Thyroid gland (tissue), 4 donors: ENCODE data around the gene PAXX. TPM values are rescaled to one million over a fixed set of nuclear protein-coding genes. Genes with fewer than 3 reads are reported as not detected.

Experiments used
- DNase-seq, 2 donors: peaks; one replicate each; pipeline ENCODE4 v3.0.0-alpha.2; 2019
- H3K27ac ChIP-seq, 3 donors: fragments of 200-600 bp; sonication (generic); 1 replicate in 2 of 3; 2 replicates in 1 of 3; pipeline ENCODE4 v1.5.1; 2016 to 2019; ENCODE audit warnings: mild to moderate bottlenecking in 1 of 3, moderate library complexity in 1 of 3
- H3K27me3 ChIP-seq: fragments of 200-600 bp; sonication (generic); one replicate; pipeline ENCODE4 v1.5.1; 2019
- H3K36me3 ChIP-seq, 2 donors: fragments of 200-600 bp; sonication (generic); one replicate each; pipeline ENCODE4 v1.5.1; 2016 to 2019
- H3K4me1 ChIP-seq, 2 donors: fragments of 200-600 bp; sonication (generic); one replicate each; pipeline ENCODE4 v1.5.1; 2017 to 2019
- H3K4me3 ChIP-seq, 3 donors: fragments of 200-600 bp; sonication (generic); replicated peaks in 1 of 3; 1 replicate in 2 of 3; 2 replicates in 1 of 3; pipeline ENCODE4 v1.5.1; 2016; ENCODE audit warnings: mild to moderate bottlenecking in 1 of 3
- H3K9me3 ChIP-seq: fragments of 200-600 bp; sonication (generic); one replicate; pipeline ENCODE4 v1.5.1; 2017
- POLR2A ChIP-seq, 2 donors: fragments of 450-650 bp; IDR thresholded peaks; one replicate each; pipeline ENCODE4 v1.6.1; 2017; ENCODE audit warnings: antibody characterized with exemption in 2 of 2, mild to moderate bottlenecking in 2 of 2, moderate library complexity in 1 of 2
- WGBS, 2 donors: methylation state at CpG; one replicate each; pipeline ENCODE4 v1.1.5; 2017; 5-methylcytosine and 5-hydroxymethylcytosine counted together
- intact Hi-C: fragments of 100-400 bp; cut with DNase I; formaldehyde crosslinking; loops from one replicate; pipeline ENCODE4 v1.15.1; 2023
- total RNA-seq, 4 donors: library from RNA; depleted of rRNA; stranded (reverse); fragments of >200 nt; gene quantifications; one replicate each; pipeline ENCODE4 v1.2.3, GENCODE V29; 2016
- TF ChIP-seq, protein P1 (sequence below), 6 experiments: fragments of 200-600 bp in 3 of 6; fragments of 450-650 bp in 3 of 6; sonication (generic) in 3 of 6; IDR thresholded peaks; one replicate each; pipeline ENCODE4 v1.5.1; 2016 to 2019; ENCODE audit warnings: antibody characterized with exemption in 6 of 6, mild to moderate bottlenecking in 2 of 6, inconsistent platforms in 1 of 6, moderate library complexity in 1 of 6

PAXX gene
- total RNA-seq, 4 donors from 2014 or later, result 29.8 to 109 (median 50.7) TPM

DNA sequence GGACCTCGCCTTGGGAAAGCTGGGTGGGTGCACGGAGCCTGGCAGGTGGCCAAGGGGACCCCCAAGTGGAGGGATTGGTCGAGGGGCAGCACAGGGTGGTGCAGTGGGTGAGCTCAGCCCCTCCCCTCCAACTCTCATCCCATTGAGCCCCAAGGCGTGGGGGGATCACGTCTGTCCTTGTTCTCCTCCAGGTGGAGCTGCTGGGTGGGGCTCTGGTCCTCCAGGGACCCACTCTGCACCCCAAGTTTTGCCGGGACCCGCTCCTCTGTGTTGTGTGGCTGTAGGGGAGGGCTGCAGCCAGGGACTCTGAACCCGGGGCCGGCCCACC lies 43.2 kb downstream of the PAXX start:
- Histone ChIP-seq H3K4me1 (peaks cover 10 to 20% of the 10 kb centered on the region in 2 donors), H3K27ac (peak overlapping the region in 1 of 3 donors; percentile 24), H3K36me3 (peaks cover 0 to 8% of the 10 kb centered on the region in 2 donors), H3K4me3 (no peak overlapping the region), H3K9me3 (no peaks in the 10 kb centered on the region), H3K27me3 (no peaks in the 10 kb centered on the region)
- DNase-seq, result no peak
- WGBS, 2 donors, result no CpG with 5 or more reads among the region's 9 CpGs
- no peak for TF ChIP-seq POLR2A (IDR thresholded peaks at IDR 0.05)
- TF ChIP-seq, protein P1, sequence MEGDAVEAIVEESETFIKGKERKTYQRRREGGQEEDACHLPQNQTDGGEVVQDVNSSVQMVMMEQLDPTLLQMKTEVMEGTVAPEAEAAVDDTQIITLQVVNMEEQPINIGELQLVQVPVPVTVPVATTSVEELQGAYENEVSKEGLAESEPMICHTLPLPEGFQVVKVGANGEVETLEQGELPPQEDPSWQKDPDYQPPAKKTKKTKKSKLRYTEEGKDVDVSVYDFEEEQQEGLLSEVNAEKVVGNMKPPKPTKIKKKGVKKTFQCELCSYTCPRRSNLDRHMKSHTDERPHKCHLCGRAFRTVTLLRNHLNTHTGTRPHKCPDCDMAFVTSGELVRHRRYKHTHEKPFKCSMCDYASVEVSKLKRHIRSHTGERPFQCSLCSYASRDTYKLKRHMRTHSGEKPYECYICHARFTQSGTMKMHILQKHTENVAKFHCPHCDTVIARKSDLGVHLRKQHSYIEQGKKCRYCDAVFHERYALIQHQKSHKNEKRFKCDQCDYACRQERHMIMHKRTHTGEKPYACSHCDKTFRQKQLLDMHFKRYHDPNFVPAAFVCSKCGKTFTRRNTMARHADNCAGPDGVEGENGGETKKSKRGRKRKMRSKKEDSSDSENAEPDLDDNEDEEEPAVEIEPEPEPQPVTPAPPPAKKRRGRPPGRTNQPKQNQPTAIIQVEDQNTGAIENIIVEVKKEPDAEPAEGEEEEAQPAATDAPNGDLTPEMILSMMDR (IDR thresholded peaks at IDR 0.05), result peak in 1 of 6 experiments; percentile 1
- intact Hi-C loops, result loop anchor here (10.0 kb wide), 1 partner anchor 191 kb away; the partner anchor contains the start of genes AJM1 and PHPT1

DNA sequence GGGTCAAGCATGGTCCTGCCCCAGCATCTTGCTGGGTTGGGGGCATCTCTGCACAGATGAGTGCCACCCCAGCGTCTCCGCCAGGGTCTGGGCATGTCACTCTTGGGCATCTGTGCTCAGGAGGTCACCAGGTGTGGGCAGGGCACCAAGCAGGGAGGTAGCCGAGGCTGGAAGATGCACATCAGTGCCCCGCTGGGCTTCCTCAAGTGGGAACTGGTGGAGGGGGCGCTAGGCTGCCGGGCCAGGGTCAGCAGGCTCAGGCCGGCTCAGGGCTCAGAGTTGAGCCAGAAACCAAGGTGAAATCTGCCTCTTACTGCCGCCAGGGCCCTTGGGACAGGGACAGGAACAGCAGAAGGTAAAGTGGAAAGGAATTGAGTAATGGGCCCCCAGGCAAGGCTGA lies 43.7 kb downstream of the PAXX start:
- WGBS, 2 donors, result 34 to 45% methylated on average over 5 to 8 of the region's 8 CpGs
- Histone ChIP-seq H3K36me3 (peaks cover 0 to 8% of the 10 kb centered on the region in 2 donors), H3K27me3 (no peaks in the 10 kb centered on the region), H3K27ac (no peak overlapping the region), H3K4me3 (no peak overlapping the region), H3K4me1 (peaks cover 10 to 20% of the 10 kb centered on the region in 2 donors), H3K9me3 (no peaks in the 10 kb centered on the region)
- no peak for TF ChIP-seq POLR2A (IDR thresholded peaks at IDR 0.05)
- TF ChIP-seq, protein P1 (IDR thresholded peaks at IDR 0.05), result no peak
- intact Hi-C loops, result loop anchor here (10.0 kb wide), 1 partner anchor 191 kb away; the partner anchor contains the start of genes AJM1 and PHPT1
- DNase-seq, result peak; percentile 37

DNA sequence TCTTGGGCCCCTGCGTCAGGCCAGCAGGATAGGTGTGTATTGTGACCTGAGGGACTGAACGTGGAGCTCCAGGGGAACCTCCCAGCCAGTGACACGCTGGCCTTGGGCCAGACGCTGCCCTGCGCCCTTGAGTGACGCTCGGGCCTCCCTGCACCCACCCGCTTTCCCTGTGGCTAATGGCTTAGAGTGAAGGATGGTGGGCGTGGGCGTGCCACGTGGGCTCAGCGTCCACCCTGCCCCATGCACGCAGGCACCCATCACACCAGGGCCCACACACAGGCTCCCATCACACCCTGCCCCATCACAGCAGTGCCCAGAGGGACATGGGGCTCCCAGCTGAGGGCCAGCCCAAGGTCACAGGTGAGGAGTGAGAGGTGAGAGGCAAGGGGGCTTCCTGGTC lies 44.8 kb downstream of the PAXX start:
- Histone ChIP-seq H3K36me3 (peaks cover 0 to 8% of the 10 kb centered on the region in 2 donors), H3K9me3 (no peaks in the 10 kb centered on the region), H3K4me1 (peaks cover 10 to 20% of the 10 kb centered on the region in 2 donors), H3K27me3 (no peaks in the 10 kb centered on the region), H3K4me3 (no peak overlapping the region), H3K27ac (no peak overlapping the region)
- 66 to 79% methylated on average over 8 to 13 of the region's 13 CpGs for WGBS, 2 donors
- DNase-seq, result no peak
- intact Hi-C loops, result loop anchor here (10.0 kb wide), 1 partner anchor 192 kb away; the partner anchor contains the start of genes AJM1 and PHPT1
- no peak for TF ChIP-seq POLR2A (IDR thresholded peaks at IDR 0.05)
- TF ChIP-seq, protein P1 (IDR thresholded peaks at IDR 0.05), result no peak

DNA sequence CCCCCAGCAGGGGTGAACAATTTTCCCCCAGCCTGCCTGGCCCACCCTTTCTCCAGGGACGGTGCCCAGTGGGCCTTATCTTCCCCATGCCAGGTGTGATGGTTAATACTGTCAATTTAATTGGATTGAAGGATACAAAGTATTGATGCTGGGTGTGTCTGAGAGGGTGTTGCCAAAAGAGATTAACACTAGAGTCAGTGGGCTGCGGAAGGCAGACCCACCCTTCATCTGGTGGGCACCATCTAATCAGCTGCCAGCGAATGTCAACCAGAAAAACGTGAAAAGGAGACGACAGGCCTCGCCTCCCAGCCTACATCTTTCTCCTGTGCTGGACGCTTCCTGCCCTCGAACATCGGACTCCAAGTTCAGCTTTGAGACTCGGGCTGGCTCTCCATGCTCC lies 45.3 kb downstream of the PAXX start:
- intact Hi-C loops, result loop anchor here (10.0 kb wide), 1 partner anchor 193 kb away; the partner anchor contains the start of genes AJM1 and PHPT1
- TF ChIP-seq, protein P1 (IDR thresholded peaks at IDR 0.05), result no peak
- TF ChIP-seq POLR2A (IDR thresholded peaks at IDR 0.05), result no peak
- H3K27ac ChIP-seq, result no peak overlapping the region
- 93 to 95% methylated on average over 10 of the region's 10 CpGs for WGBS, 2 donors
- H3K4me3 ChIP-seq, result no peak overlapping the region
- no peaks in the 10 kb centered on the region for H3K27me3 ChIP-seq
- peaks cover 0 to 8% of the 10 kb centered on the region in 2 donors for H3K36me3 ChIP-seq
- DNase-seq, result no peak
- H3K9me3 ChIP-seq, result no peaks in the 10 kb centered on the region
- peaks cover 10 to 20% of the 10 kb centered on the region in 2 donors for H3K4me1 ChIP-seq

DNA sequence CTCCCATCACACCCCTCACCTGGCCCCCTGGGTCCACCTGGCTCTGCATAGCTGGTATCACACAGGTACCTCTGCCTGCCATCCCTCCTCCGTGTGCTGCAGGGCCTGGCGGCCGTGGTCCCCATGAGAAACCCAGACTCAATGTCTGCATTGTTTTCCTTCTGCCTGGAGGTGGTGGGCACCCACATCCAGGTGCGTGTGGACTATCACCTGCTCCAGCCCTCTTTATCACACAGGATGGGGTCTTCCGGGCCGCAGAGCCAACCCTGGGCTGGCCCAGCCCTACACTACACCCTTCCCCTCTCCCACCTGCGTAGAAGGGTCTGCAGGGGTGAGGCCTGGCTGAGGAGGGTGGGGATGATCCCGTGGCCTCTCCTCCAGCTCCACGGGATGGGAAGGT lies 46.7 kb downstream of the PAXX start:
- H3K4me3 ChIP-seq, result no peak overlapping the region
- H3K36me3 ChIP-seq, result peaks cover 0 to 8% of the 10 kb centered on the region in 2 donors
- intact Hi-C loops, result loop anchor here (10.0 kb wide), 1 partner anchor 194 kb away; the partner anchor contains the start of genes AJM1 and PHPT1
- no peaks in the 10 kb centered on the region for H3K9me3 ChIP-seq
- peaks cover 10 to 20% of the 10 kb centered on the region in 2 donors for H3K4me1 ChIP-seq
- H3K27ac ChIP-seq, result no peak overlapping the region
- DNase-seq, result no peak
- TF ChIP-seq, protein P1 (IDR thresholded peaks at IDR 0.05), result no peak
- no peak for TF ChIP-seq POLR2A (IDR thresholded peaks at IDR 0.05)
- H3K27me3 ChIP-seq, result no peaks in the 10 kb centered on the region
- WGBS, 2 donors, result 87 to 92% methylated on average over 6 to 7 of the region's 9 CpGs
